HG02870 (cell line): ENCODE data around the gene LAIR1.

Experiments used
- ATAC-seq: cut with Tn5 transposase; IDR thresholded peaks from one replicate; pipeline ENCODE4 v1.9.1; 2021; ENCODE audit warnings: mild to moderate bottlenecking, moderate library complexity; ENCODE audit not compliant: unreplicated experiment

Gene LAIR1

DNA sequence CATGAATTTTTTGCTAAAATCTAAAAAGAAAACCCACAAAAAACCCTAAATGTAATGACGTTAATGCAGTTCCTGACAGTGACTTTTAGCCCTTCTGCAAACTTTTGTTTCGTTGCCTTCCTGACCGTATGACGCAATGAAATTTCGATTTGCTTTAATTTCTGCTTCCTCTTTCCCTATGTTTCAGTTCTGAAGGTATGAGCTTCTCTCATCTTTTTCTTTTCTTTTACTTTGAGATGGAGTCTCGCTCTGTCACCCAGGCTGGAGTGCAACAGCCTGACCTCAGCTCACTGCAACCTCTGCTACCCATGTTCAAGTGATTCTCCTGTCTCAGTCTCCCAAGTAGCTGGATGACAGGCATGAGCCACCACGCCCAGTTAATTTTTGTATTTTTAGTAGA, 45.7 kb downstream of the LAIR1 start:
- no peak for ATAC-seq

DNA sequence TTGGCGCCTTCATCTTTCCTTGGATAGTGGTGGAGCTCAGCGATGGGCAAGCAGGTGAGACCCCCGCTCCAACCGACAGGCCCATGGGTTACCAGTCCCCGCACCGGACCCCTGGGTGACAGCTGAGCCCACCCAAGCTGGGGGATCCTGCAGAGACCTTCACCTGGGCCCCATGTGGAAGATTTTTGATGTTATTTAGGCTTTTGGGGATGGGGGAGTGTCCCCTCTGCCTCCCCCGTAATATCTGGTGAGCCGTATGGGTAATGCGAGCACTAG, 46.8 kb downstream of the LAIR1 start:
- no peak for ATAC-seq

DNA sequence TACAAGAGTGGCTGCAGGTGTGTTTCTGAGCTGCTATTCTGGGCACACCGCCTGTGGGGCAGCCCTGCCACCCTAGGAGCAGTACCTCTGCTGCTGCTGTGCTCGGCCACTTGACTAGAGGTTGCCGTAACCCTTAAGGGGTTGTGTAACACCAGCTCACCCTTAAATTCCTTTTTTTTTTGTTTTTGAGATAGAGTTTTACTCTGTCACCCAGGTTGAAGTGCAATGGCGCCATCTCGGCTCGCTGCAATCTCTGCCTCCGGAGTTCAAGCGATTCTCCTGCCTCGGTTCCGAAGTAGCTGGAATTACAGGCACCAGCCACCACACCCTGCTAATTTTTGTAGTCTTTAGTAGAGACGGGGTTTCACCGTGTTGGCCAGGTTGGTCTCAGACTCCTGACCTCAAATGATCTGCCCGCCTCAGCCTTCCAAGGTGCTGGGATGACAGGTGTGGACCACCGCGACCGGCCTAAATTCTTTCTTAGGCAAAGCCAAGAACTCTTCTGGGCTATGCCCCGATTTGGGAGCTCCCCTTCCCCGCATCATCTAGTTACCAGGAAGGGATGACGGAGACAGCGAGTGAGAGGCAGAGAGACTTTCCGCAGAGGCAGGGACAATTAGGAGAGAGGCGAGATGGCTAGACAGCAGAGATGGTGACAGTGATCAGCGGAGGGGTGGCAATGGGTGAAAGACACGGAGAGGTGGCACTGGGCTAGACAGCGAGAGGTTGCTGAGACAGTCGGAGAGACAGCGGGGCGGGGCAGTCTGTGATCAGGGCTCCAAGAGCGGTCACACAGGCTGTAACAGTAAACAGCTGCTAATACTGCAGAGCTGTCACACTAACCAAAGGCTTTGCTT, 47.4 kb downstream of the LAIR1 start:
- no peak for ATAC-seq

DNA sequence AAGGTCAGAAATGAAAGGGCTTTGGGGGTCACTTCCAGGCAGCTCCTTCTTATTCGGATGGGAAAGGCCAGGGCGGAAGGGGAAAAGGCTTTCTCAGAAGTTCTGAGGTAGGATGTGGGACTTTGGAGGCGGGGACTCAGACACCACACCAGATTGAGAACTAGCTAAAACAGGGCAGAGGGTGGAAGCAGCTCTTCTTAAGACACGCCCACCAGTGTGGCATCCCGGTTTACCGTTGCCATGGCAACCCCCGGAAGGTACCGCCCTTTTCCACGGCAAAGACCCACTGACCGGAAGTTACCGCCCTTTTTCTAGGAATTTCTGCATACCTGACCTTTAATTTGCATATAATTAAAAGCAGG, 48.0 kb downstream of the LAIR1 start:
- no peak for ATAC-seq

DNA sequence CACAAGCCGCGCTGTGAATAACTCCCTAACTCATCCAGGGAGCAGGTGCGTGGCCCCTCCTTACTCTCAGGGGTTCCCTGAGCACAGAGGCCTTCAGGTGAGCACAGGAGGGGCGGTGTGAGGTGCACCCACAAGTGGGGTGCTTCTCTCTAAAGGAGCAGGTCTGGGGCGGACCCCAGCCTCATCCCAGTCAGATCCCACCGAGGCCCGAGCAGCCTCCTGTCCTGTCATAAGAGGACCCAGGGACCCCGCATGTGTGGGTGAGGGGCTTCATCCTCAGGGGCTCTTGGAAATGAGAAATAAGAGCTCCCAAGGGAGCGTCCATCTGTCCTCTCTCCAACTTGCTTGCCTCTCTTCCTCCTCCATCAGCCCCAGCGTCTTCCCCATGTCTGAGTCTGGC, 48.8 kb downstream of the LAIR1 start:
- no peak for ATAC-seq

DNA sequence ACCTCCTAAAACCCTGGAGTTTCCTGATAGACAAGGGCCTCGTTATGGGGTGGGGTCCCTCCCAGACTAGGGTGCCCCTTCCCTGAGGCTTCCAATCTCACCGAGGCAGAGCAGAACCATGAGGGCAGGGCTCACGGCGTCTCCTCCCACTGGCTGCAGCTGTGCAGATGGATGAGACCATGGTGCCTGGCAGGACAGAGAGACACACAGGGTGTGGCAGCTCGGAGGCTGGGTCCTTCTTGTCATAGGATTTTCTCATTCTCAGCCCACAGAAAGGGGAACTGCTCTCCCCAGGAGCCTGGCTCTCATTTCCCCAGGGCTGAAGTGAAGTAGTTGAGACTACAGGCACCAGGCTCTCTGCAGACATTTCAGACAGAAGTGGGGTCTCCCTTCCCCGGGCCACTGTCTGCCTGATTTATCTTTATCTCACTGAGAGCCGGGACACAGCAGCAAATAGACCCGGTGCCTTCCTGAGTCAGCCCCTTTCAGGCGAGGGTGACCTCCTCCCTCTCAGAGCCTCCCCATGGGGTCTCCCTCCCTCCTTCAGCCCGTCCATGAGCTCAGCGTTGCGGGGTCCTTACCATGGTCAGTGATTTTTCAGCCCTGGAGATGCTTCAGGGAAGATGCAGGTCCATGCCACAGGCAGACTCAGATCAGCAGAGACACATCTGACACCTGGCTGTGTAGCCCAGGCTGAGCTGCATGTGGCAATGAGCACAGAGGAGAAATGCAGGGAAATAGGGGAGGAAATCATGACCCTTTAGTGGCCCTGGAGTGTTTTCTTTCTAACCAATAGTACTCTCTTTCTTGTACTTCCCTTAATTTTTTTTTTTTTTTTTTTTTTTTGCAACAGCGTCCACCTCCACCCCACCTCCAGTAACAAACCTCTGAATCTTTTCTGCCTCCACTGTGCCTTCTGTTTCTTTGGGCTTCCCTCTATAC, 52.0 kb downstream of the LAIR1 start, which contains the start of gene LILRA5:
Gene LILRA5, minus strand, starts transcription at position 731 of the 942 bp plus-strand sequence. Its CDS starts 147 bp downstream, at position 584.
- no peak for ATAC-seq

DNA sequence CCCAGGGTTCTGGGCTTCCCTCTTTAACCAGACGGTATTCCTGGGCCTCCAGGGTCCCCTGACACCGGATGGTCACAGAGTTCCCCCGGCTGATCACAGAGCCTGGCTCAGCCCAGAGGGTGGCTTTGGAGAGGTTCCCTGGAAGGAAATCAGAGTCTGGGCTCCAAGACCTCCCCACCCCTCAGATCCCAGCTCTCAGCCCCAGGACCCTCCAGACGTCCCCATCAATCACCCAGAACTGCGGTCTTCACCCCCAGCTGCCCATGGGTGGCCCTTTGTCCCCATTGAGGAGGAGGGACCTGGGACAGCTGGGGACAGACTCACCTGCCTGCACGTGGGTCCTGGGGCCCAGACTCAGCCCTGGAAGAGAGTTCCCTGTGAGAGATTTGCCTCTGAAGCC, 52.7 kb downstream of the LAIR1 start:
- no peak for ATAC-seq

DNA sequence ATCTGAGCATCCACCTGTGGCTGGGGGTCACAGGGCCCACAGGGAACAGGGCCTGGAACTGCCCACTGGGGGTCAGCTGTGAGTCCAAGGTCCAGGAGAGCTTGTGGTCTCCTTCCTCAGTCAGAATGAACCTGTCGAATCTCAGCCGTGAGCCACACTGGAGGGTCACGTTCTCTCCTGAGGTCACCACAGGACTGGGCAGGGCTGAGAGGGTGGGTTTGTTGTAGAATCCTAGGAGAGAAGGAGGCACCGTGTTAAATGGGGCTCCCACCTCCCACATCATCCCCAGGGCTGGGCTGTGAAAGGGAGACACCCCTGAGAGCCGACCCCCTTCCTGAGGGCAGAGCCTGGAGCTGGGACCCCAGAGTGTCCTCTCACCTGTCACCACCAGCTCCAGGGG, 53.2 kb downstream of the LAIR1 start:
- no peak for ATAC-seq

DNA sequence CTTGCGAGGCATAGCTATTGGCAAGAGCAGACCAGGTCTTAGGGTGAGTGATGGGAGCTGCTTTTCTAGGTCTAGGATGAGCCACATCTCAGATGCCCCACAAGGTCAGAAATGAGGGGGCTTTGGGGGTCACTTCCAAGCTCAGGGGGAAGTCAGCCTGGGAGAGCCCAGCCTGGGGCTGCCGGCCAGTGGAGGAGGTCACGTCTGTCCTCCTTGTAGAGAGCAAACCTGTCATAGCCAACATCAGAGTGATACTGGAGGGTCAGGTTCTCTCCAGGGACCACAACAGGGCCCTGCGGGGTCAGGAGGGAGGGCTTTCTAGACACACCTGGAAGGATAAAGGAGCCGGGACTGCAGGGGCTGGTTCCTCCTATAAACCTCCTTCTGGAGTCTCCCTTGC, 54.2 kb downstream of the LAIR1 start:
- ATAC-seq, result no peak

DNA sequence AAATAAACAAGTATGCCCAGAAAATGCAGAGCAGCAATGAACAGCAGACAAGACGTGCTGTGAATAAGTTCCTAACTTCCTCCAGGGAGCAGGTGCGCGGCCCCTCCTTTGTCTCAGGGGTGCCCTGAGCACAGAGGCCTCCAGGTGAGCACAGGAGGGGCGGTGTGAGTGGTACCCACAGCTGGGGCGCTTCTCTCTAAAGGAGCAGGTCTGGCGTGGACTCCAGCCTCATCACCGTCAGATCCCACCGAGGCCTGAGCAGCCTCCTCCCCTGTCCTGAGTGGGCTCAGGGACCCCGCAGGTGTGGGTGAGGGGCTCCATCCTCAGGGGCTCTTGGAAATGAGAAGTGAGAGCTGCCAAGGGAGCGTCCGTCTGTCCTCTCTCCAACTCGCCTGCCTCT, 54.9 kb downstream of the LAIR1 start:
- ATAC-seq, result no peak

DNA sequence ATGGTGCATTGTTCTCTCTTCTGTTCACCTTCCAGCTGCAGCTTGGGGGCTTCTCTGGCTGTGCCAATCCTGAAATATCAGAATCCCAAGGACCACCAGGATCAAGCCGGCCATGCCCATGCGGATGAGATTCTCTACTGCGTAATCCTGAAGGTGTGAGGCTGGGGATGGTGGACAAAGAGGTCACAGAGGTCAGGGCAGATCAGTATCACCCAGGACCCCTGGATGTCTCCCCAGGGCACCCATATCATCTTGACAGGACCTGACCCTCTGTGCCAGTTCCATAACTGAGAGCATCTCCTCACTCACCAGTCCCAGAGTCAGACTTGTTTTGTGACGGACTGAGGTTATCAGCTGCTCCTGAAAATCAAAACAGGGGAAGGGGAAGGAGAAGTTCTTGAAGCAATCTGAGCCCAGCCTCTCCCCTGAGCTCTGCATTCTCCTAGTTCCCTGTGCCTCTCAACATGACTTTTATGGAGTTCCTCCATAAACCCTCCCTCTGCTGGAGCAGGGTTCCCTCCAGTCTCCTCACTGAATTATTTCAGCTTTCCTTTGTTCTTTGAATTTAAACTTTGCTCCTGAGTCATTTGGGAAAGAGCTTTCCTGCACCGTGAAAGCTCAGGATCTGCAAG, 57.2 kb downstream of the LAIR1 start:
- ATAC-seq, result no peak

DNA sequence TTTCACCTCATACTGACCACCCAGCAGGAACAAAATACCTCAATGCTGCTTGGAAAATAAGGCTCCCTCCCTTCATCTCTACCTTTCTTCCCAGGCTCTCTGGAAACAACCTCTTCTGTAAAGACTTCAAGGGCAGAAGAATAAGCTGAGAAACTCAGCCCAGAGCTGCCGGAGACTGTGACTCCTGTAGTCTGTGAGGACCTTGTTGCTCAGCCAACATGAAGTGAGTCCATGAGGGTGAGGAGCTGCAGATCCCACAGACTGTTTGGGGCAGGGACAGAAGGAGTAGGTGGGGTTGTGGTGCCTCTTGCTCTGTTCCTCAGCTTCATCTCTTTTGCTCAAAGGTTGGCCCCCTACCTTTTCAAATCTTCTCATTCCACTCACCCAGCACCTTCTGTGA, 59.6 kb downstream of the LAIR1 start:
- no peak for ATAC-seq

DNA sequence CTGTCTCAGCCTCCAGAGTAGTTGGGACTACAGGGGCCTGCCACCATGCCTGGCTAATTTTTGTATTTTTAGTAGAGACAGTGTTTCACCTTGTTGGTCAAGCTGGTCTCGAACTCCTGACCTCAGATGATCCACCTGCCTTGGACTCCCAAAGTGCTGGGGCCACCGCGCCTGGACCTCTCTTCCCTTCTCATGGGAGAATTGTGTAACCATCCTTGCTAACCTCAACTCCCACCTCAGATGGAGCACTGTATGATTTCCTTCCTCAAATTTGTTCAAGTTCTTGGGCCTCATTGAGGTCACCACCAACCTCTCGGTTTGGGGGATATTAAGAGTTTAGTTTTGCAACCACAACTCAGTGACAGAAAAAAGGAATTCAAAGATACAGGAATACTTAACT, 62.5 kb downstream of the LAIR1 start:
- no peak for ATAC-seq
